ENCODE measurements around the gene TMEM269.

The TMEM269 gene

GRCh38 chr1:42825036-42825851, 40.5 kb downstream of the TMEM269 start:
- no peak for DNase-seq

DNA sequence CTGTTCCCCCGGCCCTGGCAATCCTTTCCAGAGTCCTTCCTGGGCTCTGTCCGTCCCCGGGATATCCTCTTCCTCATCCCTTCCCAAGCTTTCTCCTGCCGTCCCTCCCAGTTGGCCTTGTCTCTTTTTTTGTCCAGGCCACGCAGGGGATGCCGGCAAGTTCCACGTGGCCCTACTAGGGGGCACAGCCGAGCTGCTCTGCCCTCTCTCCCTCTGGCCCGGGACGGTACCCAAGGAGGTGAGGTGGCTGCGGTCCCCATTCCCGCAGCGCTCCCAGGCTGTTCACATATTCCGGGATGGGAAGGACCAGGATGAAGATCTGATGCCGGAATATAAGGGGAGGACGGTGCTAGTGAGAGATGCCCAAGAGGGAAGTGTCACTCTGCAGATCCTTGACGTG, 45.8 kb downstream of the TMEM269 start:
- DNase-seq, result no peak

DNA sequence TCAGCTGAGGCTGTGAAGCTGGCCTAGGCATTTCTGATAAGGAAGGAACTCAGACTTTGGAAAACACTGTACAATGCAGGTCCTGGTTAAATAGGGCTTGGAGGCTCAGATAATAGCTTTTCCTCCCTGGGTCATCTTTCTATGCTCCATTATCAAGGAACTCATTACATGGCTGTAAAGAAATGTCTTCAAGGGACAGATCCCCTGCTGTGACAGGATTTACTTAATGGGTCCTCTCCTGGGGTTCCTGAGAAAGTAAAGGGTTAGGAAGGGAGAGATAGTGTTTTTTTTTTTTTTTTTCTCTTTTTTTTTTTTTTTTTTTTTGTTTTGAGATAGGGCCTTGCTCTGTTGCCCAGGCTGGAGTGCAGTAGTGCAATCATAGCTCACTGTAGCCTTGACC, 46.5 kb downstream of the TMEM269 start:
- no peak for DNase-seq

DNA sequence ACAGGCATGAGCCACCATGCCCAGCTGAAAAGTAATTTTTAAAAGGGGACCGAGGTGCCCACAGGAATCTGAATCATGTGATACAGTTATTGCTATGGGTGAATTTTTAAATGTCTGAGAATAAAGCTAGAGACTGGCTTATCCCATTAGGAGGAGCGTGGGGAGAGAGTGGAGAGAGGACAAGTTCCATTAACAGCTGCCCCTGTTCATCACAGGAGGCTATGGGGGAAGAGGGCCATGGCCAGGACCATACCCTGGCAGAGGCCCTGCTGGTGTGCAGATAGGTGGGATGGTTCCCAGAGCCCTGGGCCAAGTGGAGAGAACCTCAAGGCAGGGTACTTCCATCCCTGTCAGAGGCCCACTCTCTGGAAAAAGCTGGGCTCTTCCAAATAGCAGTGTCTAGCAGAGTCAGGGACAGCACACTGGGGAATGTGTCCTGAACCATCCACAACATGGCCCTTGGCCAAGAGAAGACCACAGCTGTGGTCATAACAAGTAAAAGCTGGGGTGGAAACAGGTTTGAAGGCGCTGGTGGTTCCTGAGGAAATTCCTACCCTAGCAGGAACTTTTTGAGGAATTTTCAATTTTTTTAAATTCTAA, 48.0 kb downstream of the TMEM269 start:
- no peak for DNase-seq

GRCh38 chr1:42833981-42834380, 49.2 kb downstream of the TMEM269 start:
- DNase-seq, result no peak

DNA sequence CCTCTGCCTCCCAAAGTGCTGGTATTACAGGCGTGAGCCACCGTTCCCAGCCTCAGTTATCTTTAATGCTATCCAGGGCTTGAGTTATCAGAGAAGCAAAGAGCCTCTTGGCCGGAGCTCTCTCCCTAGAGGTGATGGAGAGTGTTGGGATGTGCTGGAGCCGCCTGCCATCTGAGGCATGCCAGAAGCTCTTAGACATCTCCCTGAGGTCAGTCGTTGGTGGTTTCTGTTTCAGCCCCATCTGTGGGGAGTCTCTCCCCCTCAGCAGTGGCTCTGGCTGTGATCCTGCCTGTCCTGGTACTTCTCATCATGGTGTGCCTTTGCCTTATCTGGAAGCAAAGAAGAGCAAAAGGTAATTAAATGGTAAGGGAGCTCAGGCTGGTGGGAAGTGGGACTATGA, 50.0 kb downstream of the TMEM269 start:
- DNase-seq, result no peak

DNA sequence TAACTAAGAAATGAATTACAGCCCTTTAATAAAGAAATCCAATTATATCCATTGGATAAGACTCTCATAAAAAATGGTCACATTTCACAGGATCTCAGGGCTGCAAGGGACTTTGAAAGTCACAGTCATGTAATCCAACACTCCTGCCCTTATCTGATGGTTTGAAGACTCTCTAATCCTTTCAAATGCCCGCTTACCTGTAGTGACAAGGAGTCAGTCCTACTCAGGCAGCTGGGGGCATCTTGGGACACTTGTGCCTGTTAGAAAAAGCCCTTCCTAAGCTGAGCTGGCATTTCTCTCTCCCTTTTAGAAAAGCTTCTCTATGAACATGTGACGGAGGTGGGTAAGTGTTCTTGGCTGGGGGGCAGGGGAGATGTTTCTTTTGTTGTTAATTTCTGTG, 50.6 kb downstream of the TMEM269 start:
- no peak for DNase-seq

DNA sequence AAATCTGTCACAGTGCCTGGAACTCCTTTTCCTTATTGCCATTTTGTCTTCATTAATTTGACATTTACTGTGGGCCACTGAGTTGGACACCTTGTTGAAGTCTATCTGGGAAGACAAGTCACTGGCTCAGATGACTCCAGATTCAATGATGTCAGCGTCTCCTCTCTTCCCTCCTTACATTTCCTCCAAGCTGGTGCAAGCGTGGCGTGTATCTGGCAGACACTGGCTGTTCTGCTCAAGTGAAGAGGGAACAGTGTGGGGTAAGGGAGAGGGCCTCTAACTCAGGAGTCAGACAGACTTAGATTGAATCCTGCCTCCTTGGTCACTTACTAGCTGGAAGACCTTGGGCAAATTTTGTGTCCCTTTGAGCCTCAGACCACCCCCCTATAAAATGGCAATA, 52.9 kb downstream of the TMEM269 start:
- DNase-seq, result no peak

DNA sequence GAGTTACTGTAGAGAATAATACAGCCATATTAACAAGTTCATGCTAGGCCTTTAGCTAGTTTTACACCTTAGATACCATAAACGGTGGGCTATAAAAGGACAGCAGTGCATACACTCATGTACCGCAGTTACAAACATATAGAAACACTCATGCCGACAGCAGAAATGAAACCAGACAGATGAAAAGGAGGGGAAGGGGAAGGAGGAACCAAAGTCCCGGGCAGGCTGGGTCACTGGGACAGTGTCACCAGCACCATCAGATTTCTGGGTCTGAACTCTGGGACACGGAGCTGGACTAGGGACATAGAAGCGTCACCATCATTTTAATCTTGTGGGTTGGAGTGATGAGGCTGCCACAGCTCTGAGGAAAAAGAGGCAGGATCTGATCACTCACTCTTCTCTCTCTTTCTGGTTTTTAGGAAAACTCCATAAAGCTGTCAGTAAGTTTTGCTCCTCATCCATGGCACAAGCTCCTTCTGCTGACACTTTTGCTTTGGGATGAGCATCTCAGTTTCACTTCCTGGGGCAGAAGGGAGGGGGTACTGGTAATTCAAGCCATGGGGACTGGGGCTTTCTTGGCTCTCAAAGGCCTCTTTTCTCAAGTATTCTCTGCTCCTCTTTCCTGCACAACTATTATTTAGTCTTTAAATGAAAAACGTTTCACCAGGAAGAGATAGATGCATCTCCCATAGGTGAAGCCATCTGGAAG, 53.8 kb downstream of the TMEM269 start:
- DNase-seq, result no peak

DNA sequence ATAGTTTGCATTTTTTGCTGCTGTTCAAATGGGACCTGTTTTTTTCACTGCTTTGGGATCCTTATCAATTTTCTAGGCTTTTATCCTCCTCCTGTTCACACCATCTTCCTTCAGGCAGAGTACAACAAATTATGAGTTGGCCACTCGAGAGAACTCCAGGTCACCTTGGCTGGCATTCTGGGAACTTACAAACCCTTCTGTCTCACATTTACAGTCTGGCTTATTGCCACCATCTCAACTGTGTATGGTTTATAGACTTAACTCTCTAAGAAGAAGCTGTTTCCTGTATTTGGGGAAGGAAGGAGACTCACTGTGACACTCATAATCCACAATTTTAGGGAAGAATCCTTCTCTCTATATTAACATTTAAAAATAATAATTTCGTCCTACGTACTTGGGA, 56.2 kb downstream of the TMEM269 start:
- DNase-seq, result no peak

DNA sequence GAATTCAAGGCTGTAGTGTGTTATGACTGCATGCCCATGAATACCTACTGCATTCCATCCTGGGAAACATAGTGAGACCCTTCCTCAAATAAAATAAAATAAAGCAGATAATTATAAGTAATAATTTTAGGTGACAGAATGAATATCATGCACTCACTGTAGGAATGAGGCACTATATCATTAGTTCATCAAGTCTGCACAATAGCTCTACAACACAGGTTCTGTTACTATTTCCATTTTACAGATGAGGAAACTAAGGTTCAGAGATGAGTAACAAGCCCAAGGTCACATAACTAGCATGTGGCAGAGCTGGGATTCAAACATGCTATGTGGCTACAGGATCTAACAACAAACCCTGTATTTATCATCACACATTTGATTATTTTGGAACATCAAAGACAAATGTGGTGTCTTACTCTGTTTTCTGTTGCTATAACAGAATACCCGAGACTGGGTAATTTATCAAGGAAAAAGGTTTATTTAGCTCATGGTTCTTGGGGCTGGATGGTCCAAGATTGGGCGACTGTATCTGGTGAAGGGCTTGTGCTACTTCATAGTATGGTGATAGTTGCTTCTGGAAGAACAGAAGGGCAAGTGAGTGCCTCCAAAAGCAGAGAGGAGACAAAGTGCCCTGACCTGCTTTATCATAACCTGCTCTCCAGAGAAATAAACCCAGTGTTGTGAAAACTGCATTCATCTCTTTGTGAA, 56.8 kb downstream of the TMEM269 start:
- DNase-seq, result no peak

- DNase-seq, result no peak
Observed at GRCh38 chr1:42844592-42845140, 59.9 kb downstream of the TMEM269 start.

- DNase-seq, result no peak
Observed at GRCh38 chr1:42845193-42845592, 60.4 kb downstream of the TMEM269 start.

- DNase-seq, result no peak
Observed at GRCh38 chr1:42845866-42846256, 61.1 kb downstream of the TMEM269 start.

DNA sequence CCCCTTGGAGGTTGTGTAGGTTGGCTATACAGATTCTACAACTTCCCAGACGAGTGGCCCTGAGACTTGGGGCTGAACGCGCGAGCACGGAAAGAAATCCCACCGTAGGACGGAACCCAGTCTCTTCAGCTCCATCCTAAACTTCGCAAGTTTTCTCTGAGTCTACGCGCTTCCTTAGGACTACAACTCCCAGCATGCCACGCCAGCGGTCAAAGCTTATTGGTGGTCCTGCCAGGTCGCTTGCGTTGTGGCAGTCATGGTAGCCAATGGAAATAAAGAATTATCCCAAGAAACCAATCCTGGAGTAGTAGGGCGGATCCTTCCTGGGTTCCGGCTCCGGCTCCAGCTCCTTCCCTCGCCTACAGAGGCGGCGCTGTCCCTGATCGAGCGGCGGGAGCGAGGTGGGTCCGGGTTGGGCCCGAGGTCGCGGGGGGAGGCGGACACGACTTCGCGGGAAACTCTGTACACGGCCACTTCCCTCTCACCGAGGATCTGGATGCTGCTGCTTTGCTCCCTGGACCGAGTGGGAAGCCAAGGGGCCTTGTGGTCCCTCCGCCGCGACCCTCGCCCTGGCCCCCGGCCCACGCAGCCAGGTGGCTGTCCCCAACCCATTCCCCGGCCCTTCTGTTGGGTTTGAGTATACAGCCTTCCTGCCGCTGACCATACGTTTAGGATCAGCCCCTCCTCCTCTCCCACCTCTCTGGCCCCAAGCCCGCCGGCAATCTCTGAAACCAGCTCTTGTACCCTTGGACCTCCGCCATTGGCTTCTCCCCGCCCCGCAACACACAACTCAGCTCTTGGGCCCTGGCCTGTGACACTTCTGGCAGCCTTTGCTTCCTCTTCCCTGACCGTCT, 61.7 kb downstream of the TMEM269 start, which contains the start of gene ZNF691:
Gene ZNF691 (plus strand): TSS at position 357 of the 854 bp plus-strand sequence. CDS start 3,046 bp downstream, outside the sequence.
- peak; percentile 95 for DNase-seq

GRCh38 chr1:42847111-42847595, 62.4 kb downstream of the TMEM269 start:
- DNase-seq, result no peak

- no peak for DNase-seq
Observed at GRCh38 chr1:42847721-42848460, 63.1 kb downstream of the TMEM269 start.

- DNase-seq, result no peak
Observed at GRCh38 chr1:42848823-42849537, 64.2 kb downstream of the TMEM269 start.

GRCh38 chr1:42849944-42850343, 65.2 kb downstream of the TMEM269 start:
- no peak for DNase-seq

Data from COR-L47 (cell line).